Measurements from ENCODE around the gene KICS2. TPM values are rescaled to one million over a fixed set of nuclear protein-coding genes. Genes with fewer than 3 reads are reported as not detected.

The KICS2 gene
- total RNA-seq, 1 donor from 2014 or later: 3.8 TPM

GRCh38 chr12:64269161-64269560 lies 47.1 kb upstream of the KICS2 start:
- H3K4me2 ChIP-seq (ENCODE audit: low read length): no peak overlapping the region
- no peak overlapping the region for H2AFZ ChIP-seq (ENCODE audit: low read depth, low read length)
- no peaks in the 10 kb centered on the region for H3K9me3 Mint-ChIP-seq (ENCODE audit: unreplicated experiment)
- H3K27ac ChIP-seq (ENCODE audit: low read depth, low read length): no peak overlapping the region
- no peaks in the 10 kb centered on the region for H3K4me1 ChIP-seq (ENCODE audit: insufficient read depth, low read length)
- no peaks in the 10 kb centered on the region for H3K79me2 ChIP-seq (ENCODE audit: insufficient read depth, low read length)
- H3K36me3 Mint-ChIP-seq (ENCODE audit: low read depth, unreplicated experiment): no peaks in the 10 kb centered on the region
- DNase-seq (ENCODE audit: low read depth): no peak
- no peak overlapping the region for H3K4me3 Mint-ChIP-seq (ENCODE audit: unreplicated experiment)
- H3K9ac ChIP-seq (ENCODE audit: low read length): no peak overlapping the region
- no peaks in the 10 kb centered on the region for H3K9me3 ChIP-seq (ENCODE audit: insufficient read depth, low read depth, low read length)
- no peaks in the 10 kb centered on the region for H4K20me1 ChIP-seq (ENCODE audit: insufficient read depth, low read length)
- no peaks in the 10 kb centered on the region for H3K4me1 Mint-ChIP-seq (ENCODE audit: low read depth, unreplicated experiment)
- TF ChIP-seq CTCF (IDR thresholded peaks at IDR 0.05; ENCODE audit: insufficient read depth, low read depth, low read length) (no peak), EZH2 (IDR thresholded peaks at IDR 0.05; ENCODE audit: insufficient read depth, low read length) (no peak)
- no peak for FAIRE-seq
- peaks cover 5% of the 10 kb centered on the region for H3K27me3 Mint-ChIP-seq (ENCODE audit: low read depth, unreplicated experiment)
- no peaks in the 10 kb centered on the region for H3K36me3 ChIP-seq (ENCODE audit: insufficient read depth, low read length)
- no peak overlapping the region for H3K27ac Mint-ChIP-seq (ENCODE audit: unreplicated experiment)
- no peak overlapping the region for H3K4me3 ChIP-seq (ENCODE audit: insufficient read depth, low read depth, low read length)
- H3K27me3 ChIP-seq (ENCODE audit: insufficient read depth, low read length): no peaks in the 10 kb centered on the region

DNA sequence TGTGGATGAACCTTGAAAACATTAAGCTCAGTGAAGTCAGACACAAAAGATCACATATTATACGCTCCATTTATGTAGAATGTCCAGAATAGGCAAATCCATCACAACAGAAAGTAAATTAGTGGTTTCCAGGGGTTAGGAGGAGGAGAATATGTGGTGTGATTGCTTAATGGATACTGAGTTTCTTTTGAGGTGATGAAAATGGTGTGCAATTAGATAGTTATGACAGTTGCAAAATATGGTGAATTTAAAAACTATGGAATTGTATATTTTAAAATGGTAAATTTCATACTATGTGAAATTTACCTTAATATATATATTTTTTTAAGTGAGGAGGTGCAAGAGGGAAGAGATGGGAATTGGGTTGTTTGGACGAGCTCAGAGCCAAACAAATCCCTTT lies 46.3 kb upstream of the KICS2 start:
- no peak overlapping the region for H3K4me3 ChIP-seq (ENCODE audit: insufficient read depth, low read depth, low read length)
- H4K20me1 ChIP-seq (ENCODE audit: insufficient read depth, low read length): no peaks in the 10 kb centered on the region
- peaks cover 5% of the 10 kb centered on the region for H3K27me3 Mint-ChIP-seq (ENCODE audit: low read depth, unreplicated experiment)
- H3K9me3 ChIP-seq (ENCODE audit: insufficient read depth, low read depth, low read length): no peaks in the 10 kb centered on the region
- H3K79me2 ChIP-seq (ENCODE audit: insufficient read depth, low read length): no peaks in the 10 kb centered on the region
- H3K9ac ChIP-seq (ENCODE audit: low read length): no peak overlapping the region
- no peaks in the 10 kb centered on the region for H3K9me3 Mint-ChIP-seq (ENCODE audit: unreplicated experiment)
- TF ChIP-seq EZH2 (IDR thresholded peaks at IDR 0.05; ENCODE audit: insufficient read depth, low read length): no peak
- TF ChIP-seq CTCF (IDR thresholded peaks at IDR 0.05; ENCODE audit: insufficient read depth, low read depth, low read length): no peak
- FAIRE-seq (no peak), DNase-seq (ENCODE audit: low read depth) (no peak)
- no peaks in the 10 kb centered on the region for H3K4me1 ChIP-seq (ENCODE audit: insufficient read depth, low read length)
- no peak overlapping the region for H3K27ac ChIP-seq (ENCODE audit: low read depth, low read length)
- H3K27ac Mint-ChIP-seq (ENCODE audit: unreplicated experiment): no peak overlapping the region
- no peaks in the 10 kb centered on the region for H3K27me3 ChIP-seq (ENCODE audit: insufficient read depth, low read length)
- no peaks in the 10 kb centered on the region for H3K36me3 Mint-ChIP-seq (ENCODE audit: low read depth, unreplicated experiment)
- no peaks in the 10 kb centered on the region for H3K36me3 ChIP-seq (ENCODE audit: insufficient read depth, low read length)
- H3K4me2 ChIP-seq (ENCODE audit: low read length): no peak overlapping the region
- H3K4me1 Mint-ChIP-seq (ENCODE audit: low read depth, unreplicated experiment): no peaks in the 10 kb centered on the region
- no peak overlapping the region for H2AFZ ChIP-seq (ENCODE audit: low read depth, low read length)
- H3K4me3 Mint-ChIP-seq (ENCODE audit: unreplicated experiment): no peak overlapping the region

DNA sequence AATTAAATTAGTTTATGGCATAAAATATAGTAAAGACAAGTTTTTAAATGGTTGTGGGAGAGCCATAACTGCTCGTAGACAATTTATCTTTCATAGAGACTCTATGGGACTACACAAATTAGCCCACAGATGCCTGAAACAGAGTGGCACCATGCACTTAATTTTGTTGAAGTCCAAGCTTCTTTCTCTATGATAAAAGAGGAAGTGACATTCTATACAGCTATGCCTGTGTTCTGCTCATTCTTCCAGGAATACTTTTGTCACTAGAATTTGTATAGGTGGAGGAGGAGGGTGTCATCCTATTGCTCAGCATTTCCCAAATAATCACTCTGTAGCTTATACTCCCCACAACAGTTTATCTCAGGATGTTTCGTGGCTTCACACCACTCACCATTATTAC lies 43.7 kb upstream of the KICS2 start:
- no peaks in the 10 kb centered on the region for H3K9me3 Mint-ChIP-seq (ENCODE audit: unreplicated experiment)
- no peaks in the 10 kb centered on the region for H3K9me3 ChIP-seq (ENCODE audit: insufficient read depth, low read depth, low read length)
- DNase-seq (ENCODE audit: low read depth) (no peak), FAIRE-seq (peak; percentile 5)
- TF ChIP-seq EZH2 (IDR thresholded peaks at IDR 0.05; ENCODE audit: insufficient read depth, low read length) (no peak), CTCF (IDR thresholded peaks at IDR 0.05; ENCODE audit: insufficient read depth, low read depth, low read length) (no peak)
- no peaks in the 10 kb centered on the region for H3K4me1 Mint-ChIP-seq (ENCODE audit: low read depth, unreplicated experiment)
- no peaks in the 10 kb centered on the region for H3K36me3 Mint-ChIP-seq (ENCODE audit: low read depth, unreplicated experiment)
- peaks cover 5% of the 10 kb centered on the region for H3K27me3 Mint-ChIP-seq (ENCODE audit: low read depth, unreplicated experiment)
- H3K27me3 ChIP-seq (ENCODE audit: insufficient read depth, low read length): no peaks in the 10 kb centered on the region
- H3K27ac Mint-ChIP-seq (ENCODE audit: unreplicated experiment): no peak overlapping the region
- H3K36me3 ChIP-seq (ENCODE audit: insufficient read depth, low read length): no peaks in the 10 kb centered on the region
- H3K4me1 ChIP-seq (ENCODE audit: insufficient read depth, low read length): no peaks in the 10 kb centered on the region
- H3K4me3 ChIP-seq (ENCODE audit: insufficient read depth, low read depth, low read length): no peak overlapping the region
- H3K9ac ChIP-seq (ENCODE audit: low read length): no peak overlapping the region
- no peaks in the 10 kb centered on the region for H3K79me2 ChIP-seq (ENCODE audit: insufficient read depth, low read length)
- no peak overlapping the region for H3K4me3 Mint-ChIP-seq (ENCODE audit: unreplicated experiment)
- no peak overlapping the region for H3K27ac ChIP-seq (ENCODE audit: low read depth, low read length)
- H4K20me1 ChIP-seq (ENCODE audit: insufficient read depth, low read length): no peaks in the 10 kb centered on the region
- H2AFZ ChIP-seq (ENCODE audit: low read depth, low read length): no peak overlapping the region
- H3K4me2 ChIP-seq (ENCODE audit: low read length): no peak overlapping the region

All from astrocyte (in vitro differentiated cells and primary cell).